SK-N-SH treated with all-trans-retinoic acid at 6 μM for 48 hours (cell line): Measurements from ENCODE around the gene LFNG.

Experiments used
- PATZ1 ChIP-seq: fragments of 250-450 bp; sonication (Bioruptor Pico); IDR thresholded peaks from 2 replicates; pipeline ENCODE4 v1.8.0; 2020; ENCODE audit warnings: mild to moderate bottlenecking, moderate library complexity, borderline replicate concordance
- RARB ChIP-seq: fragments of 250-450 bp; sonication (Bioruptor Pico); IDR thresholded peaks from 2 replicates; pipeline ENCODE4 v1.8.0; 2021; ENCODE audit warnings: mild to moderate bottlenecking, moderate library complexity

- TF ChIP-seq RARB (CRISPR knock-in tag) (no peak), PATZ1 (CRISPR knock-in tag) (no peak)
Observed at GRCh38 chr7:2501947-2502646, 17.5 kb upstream of the LFNG start.
